Stimulated activated CD8-positive, alpha-beta memory T cell treated with anti-CD3 and anti-CD28 coated beads, Interleukin-7, amount 100 ng/mL, for 48 hours (primary cell): ENCODE results near the gene UBXN10.

Source experiments
- DNase-seq, 2 donors: peaks; one replicate each; pipeline ENCODE4 v3.0.0-alpha.2; 2020; ENCODE audit warnings: low read depth in 1 of 2; ENCODE audit errors: extremely low read depth in 1 of 2

The UBXN10 gene

DNA sequence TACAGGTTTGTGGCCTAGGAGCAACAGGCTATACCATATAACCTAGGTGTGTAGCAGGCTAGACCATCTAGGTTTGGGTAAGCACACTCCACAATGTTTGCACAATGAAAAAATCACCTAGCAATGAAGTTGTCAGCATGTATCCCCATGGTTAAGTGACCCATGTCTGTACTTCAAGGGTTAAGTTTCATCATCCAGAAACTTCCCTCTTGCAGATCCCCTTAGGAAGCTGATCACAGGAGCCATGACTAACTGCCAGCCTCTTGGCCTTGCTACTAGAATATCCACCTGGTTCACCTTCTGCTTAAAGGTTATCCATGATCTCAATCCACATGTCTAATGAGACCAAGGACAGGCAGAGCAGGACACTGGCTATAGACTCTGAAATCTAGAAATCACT, 3.5 kb upstream of the UBXN10 start:
- no peak for DNase-seq

DNA sequence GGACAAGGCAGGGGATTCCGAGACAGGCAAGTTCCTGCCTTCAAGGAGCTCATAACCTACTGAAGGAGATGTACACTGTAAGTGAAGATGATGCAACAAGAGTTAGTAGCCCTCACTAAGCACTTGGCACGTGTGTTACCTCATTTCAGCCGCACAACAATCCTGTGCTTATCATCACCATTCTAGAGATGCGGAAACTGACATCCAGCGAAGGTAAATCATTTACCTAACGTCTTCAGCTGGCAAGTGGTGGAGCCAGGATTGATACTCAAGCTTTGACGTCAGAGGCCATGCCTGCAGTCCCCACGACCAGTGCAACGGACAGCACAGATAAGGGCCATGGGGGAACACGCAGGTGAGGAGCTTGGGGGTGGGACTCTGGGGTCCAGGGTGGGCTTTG, 2.9 kb upstream of the UBXN10 start:
- no peak for DNase-seq

- DNase-seq, result no peak
Measured at GRCh38 chr1:20183616-20184271, 2.2 kb upstream of the UBXN10 start.

- no peak for DNase-seq
Measured at GRCh38 chr1:20184481-20184900, 1.4 kb upstream of the UBXN10 start.

DNA sequence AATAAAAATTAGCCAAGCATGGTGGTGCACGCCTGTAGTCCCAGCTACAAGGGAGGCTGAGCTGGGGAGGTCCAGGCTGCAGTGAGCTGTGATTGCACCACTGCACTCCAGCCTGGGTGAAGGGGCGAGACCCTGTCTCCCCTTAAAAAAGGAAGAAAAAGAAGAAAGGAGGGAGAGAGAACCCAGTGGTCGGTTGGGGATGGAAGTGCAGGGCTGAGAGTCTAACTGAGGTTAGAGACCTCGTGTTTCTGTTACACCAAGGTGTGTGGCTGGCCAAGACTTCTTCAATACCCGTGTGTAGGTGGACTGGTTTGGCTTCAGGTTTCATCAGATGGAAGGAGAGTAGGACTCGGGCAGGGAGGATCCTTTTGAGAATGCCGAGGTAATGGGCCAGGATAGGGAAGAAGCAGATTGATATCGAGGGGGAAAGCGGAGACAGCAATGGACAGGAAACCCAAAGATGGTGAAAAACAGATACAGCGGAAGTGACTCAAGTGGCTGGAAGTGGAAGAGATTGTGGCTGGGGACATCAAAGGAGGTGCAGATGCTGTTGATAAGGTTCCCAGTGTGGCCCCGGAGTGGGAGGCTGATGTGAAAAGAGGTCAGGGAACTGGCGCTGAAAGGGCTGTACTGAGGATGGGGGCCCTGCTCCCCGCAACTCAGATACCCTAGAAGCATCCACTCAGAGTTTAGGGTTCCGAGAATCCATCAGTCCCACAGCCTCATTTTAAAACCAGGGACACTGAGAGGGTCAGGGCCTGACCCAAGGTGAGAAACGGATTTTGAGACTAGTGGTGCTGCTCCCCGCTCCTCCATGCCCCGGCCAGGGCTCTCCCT, 681 bp upstream of the UBXN10 start:
- DNase-seq, result peak; percentile 47 to 70

GRCh38 chr1:20187103-20187812, 1.4 kb downstream of the UBXN10 start:
- peak; percentile 24 to 49 for DNase-seq

- no peak for DNase-seq
Measured at GRCh38 chr1:20187813-20188454, 2.0 kb downstream of the UBXN10 start.

DNA sequence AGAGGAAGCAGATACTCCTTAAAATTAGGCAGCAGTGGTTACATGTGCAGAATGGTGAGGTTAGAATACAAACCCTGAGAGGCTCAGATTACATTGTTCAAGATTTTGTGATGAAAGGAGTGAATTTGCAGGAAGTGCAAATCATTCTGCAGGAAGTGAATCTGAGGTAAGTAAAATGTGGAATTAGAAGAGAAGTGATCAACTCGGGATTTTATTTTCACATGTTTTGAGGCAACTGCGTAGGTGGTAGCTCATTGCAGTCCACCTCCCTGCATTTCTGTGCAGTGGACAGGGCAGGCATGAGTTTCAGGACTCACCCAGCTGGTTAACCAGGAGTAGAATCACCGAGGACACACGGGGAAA, 2.5 kb downstream of the UBXN10 start:
- DNase-seq, result no peak

GRCh38 chr1:20189664-20190063, 3.8 kb downstream of the UBXN10 start:
- DNase-seq, result no peak

GRCh38 chr1:20190256-20191160, 4.6 kb downstream of the UBXN10 start:
- DNase-seq, result no peak

GRCh38 chr1:20191266-20191825, 5.5 kb downstream of the UBXN10 start:
- DNase-seq, result no peak

GRCh38 chr1:20192364-20192763, 6.5 kb downstream of the UBXN10 start:
- DNase-seq, result no peak

- no peak for DNase-seq
Measured at GRCh38 chr1:20192871-20193411, 7.0 kb downstream of the UBXN10 start.

DNA sequence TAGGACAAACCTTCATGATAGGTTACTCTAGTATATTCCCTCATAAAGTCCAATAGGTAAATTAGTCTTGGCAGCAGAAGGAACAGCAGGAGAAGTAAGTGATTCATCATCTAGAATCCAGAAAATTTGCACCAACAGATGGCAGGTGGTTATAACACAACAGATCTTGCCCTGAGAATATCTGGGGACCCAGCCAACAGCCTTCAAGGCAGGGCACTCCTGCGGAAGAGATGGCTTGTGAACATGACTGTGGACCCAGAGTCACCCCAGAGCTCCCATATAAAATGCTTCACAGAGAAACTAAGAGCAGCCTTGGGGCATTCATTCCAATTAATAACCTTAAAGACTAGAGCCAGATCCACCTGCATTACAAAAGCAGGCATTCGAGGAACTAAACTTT, 8.3 kb downstream of the UBXN10 start:
- no peak for DNase-seq

- peak in 1 of 2 donors; percentile 46 for DNase-seq
Measured at GRCh38 chr1:20194757-20195461, 9.0 kb downstream of the UBXN10 start.

DNA sequence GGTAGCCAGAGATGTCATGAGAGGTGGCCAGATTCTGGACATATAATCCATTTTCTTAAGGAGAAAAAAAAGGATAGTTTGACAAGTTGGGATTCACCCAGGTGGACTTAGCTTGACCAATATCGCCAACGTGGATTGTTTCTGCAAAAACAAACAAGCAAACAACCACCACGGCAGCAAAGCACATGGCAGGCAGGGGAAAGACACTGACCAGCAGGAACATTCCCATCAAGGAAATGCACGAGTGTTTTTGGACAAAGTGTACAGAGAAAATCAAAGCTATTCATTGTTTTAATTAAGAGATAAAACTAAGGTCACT, 9.5 kb downstream of the UBXN10 start:
- no peak for DNase-seq

- no peak for DNase-seq
Measured at GRCh38 chr1:20197329-20197791, 11.5 kb downstream of the UBXN10 start.

GRCh38 chr1:20198296-20198695, 12.4 kb downstream of the UBXN10 start:
- DNase-seq, result no peak

DNA sequence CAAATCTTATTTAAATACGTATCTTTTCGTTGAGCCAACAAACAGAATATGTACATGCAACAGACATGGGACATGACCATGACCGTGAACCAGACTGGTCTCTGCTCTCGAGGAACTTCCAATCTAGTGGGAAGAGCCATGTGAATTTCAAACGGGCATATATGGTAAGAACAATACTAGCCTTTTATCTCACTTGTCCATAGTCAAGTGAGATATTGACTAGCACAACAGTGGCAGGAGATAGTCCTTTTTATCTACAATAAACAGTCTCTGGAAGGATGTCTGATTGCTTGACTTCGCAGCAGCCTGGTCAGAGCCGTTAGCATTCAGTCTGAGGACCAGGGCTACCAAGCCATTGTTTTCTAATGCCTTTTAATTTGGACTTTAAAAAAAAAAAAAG, 13.0 kb downstream of the UBXN10 start:
- no peak for DNase-seq
